Neural cell (in vitro differentiated cells): ENCODE data around the gene MAP3K20. TPM values are rescaled to one million over a fixed set of nuclear protein-coding genes. Genes with fewer than 3 reads are reported as not detected.

Experiments used
- H2AFZ ChIP-seq: fragments of 200-600, 300-800 bp; sonication (generic), shearing (Covaris generic); 2 replicates; pipeline ENCODE4 v1.6.0; 2014; ENCODE audit warnings: low read depth, mild to moderate bottlenecking, antibody characterized with exemption, low read length, moderate library complexity
- H3F3A ChIP-seq: fragments of 200-600 bp; shearing (Covaris generic); 2 replicates; pipeline ENCODE4 v1.6.1; 2016; ENCODE audit warnings: mild to moderate bottlenecking, moderate library complexity, mixed read lengths, antibody characterized with exemption, low read length; ENCODE audit not compliant: insufficient read depth, poor library complexity, severe bottlenecking
- H3K27ac ChIP-seq: fragments of 200-600, 300-800 bp; sonication (generic), shearing (Covaris generic); 2 replicates; pipeline ENCODE4 v1.5.1; 2014; ENCODE audit warnings: mild to moderate bottlenecking, low read length, moderate library complexity
- H3K27me3 ChIP-seq: fragments of 300-800, 200-600 bp; sonication (generic), shearing (Covaris generic); 2 replicates; pipeline ENCODE4 v1.6.0; 2014; ENCODE audit warnings: mild to moderate bottlenecking, low read depth, low read length, moderate library complexity; ENCODE audit not compliant: insufficient read depth
- H3K36me3 ChIP-seq: fragments of 300-800, 200-600 bp; sonication (generic), shearing (Covaris generic); 2 replicates; pipeline ENCODE4 v1.5.1; 2014; ENCODE audit warnings: mild to moderate bottlenecking, antibody characterized with exemption, low read length, moderate library complexity; ENCODE audit not compliant: insufficient read depth
- H3K4me2 ChIP-seq: fragments of 300-800, 200-600 bp; sonication (generic), shearing (Covaris generic); 2 replicates; pipeline ENCODE4 v1.6.0; 2014; ENCODE audit warnings: mild to moderate bottlenecking, low read length
- H3K4me3 ChIP-seq: fragments of 300-800, 200-600 bp; sonication (generic), shearing (Covaris generic); 2 replicates; pipeline ENCODE4 v1.5.1; 2014; ENCODE audit warnings: mild to moderate bottlenecking, low read length, moderate library complexity
- H3K79me2 ChIP-seq: fragments of 200-600 bp; shearing (Covaris generic); replicated peaks from 2 replicates; pipeline ENCODE4 v1.6.0; 2014; ENCODE audit warnings: mild to moderate bottlenecking, low read length, moderate library complexity; ENCODE audit not compliant: insufficient read depth
- H3K9ac ChIP-seq: fragments of 300-800, 200-600 bp; sonication (generic), shearing (Covaris generic); 2 replicates; pipeline ENCODE4 v1.6.1; 2016; ENCODE audit warnings: mild to moderate bottlenecking, low read length, mixed read lengths
- H3K9me2 ChIP-seq: fragments of 200-600 bp; shearing (Covaris generic); 2 replicates; pipeline ENCODE4 v1.6.1; 2016; ENCODE audit warnings: mild to moderate bottlenecking, low read length, mixed read lengths; ENCODE audit not compliant: insufficient read depth
- H3K9me3 ChIP-seq: fragments of 200-600, 300-800 bp; sonication (generic), shearing (Covaris generic); 2 replicates; pipeline ENCODE4 v1.6.1; 2016; ENCODE audit warnings: mild to moderate bottlenecking, mixed run types, low read length, moderate library complexity, mixed read lengths
- H4K20me1 ChIP-seq: fragments of 200-600 bp; shearing (Covaris generic); 2 replicates; pipeline ENCODE4 v1.6.1; 2016; ENCODE audit warnings: mild to moderate bottlenecking, mixed run types; ENCODE audit not compliant: insufficient read depth
- EP300 ChIP-seq: fragments of 450-650 bp; conservative IDR thresholded peaks from 2 replicates; pipeline ENCODE4 v1.6.1; 2014; ENCODE audit warnings: antibody characterized with exemption, mild to moderate bottlenecking, moderate library complexity; ENCODE audit not compliant: poor library complexity, severe bottlenecking
- EZH2 ChIP-seq: fragments of 200-600, 300-800 bp; shearing (Covaris generic), sonication (generic); IDR thresholded peaks from 2 replicates; pipeline ENCODE4 v1.6.1; 2014; ENCODE audit warnings: antibody characterized with exemption, low read length, borderline replicate concordance, mild to moderate bottlenecking; ENCODE audit not compliant: insufficient read depth, poor library complexity, severe bottlenecking
- MXI1 ChIP-seq: fragments of 450-650 bp; conservative IDR thresholded peaks from 2 replicates; pipeline ENCODE4 v1.6.1; 2014; ENCODE audit warnings: antibody characterized with exemption, mild to moderate bottlenecking; ENCODE audit not compliant: poor library complexity, severe bottlenecking
- POLR2AphosphoS5 ChIP-seq: IDR thresholded peaks from 2 replicates; pipeline ENCODE4 v1.6.1; 2012
- RAD21 ChIP-seq: fragments of 450-650 bp; conservative IDR thresholded peaks from 2 replicates; pipeline ENCODE4 v1.6.1; 2014; ENCODE audit warnings: antibody characterized with exemption, mild to moderate bottlenecking, moderate library complexity
- REST ChIP-seq: IDR thresholded peaks from 2 replicates; pipeline ENCODE4 v1.6.1; 2012; ENCODE audit warnings: borderline replicate concordance
- SMC3 ChIP-seq: fragments of 450-650 bp; conservative IDR thresholded peaks from 2 replicates; pipeline ENCODE4 v1.6.1; 2014; ENCODE audit warnings: antibody characterized with exemption, mild to moderate bottlenecking, moderate library complexity; ENCODE audit not compliant: poor library complexity
- TAF1 ChIP-seq: IDR thresholded peaks from 2 replicates; pipeline ENCODE4 v1.6.1; 2012; ENCODE audit warnings: low read depth
- polyA plus RNA-seq: library from polyadenylated mRNA; depleted of rRNA; stranded (reverse); fragments of >200 nt; gene quantifications from 2 replicates; pipeline ENCODE4 v1.2.3, GENCODE V29; 2014
- TF ChIP-seq, protein P1 (sequence below): fragments of 450-650 bp; IDR thresholded peaks from 2 replicates; pipeline ENCODE4 v1.5.1; 2014; ENCODE audit warnings: antibody characterized with exemption, mild to moderate bottlenecking, moderate library complexity; ENCODE audit not compliant: poor library complexity, severe bottlenecking

Gene MAP3K20
- polyA plus RNA-seq, 1 donor from 2014 or later, result 0.48 TPM

GRCh38 chr2:173099804-173100203 is 24.2 kb downstream of the MAP3K20 start:
- H3K4me2 ChIP-seq, result no peak overlapping the region
- no peaks in the 10 kb centered on the region for H3K9me2 ChIP-seq
- no peaks in the 10 kb centered on the region for H3F3A ChIP-seq
- no peaks in the 10 kb centered on the region for H3K36me3 ChIP-seq
- H3K27ac ChIP-seq, result no peak overlapping the region
- no peak overlapping the region for H2AFZ ChIP-seq
- TF ChIP-seq EP300 (no peak), MXI1 (no peak), SMC3 (no peak), RAD21 (no peak), POLR2AphosphoS5 (no peak), REST (no peak), EZH2 (no peak), TAF1 (no peak)
- TF ChIP-seq, protein P1, sequence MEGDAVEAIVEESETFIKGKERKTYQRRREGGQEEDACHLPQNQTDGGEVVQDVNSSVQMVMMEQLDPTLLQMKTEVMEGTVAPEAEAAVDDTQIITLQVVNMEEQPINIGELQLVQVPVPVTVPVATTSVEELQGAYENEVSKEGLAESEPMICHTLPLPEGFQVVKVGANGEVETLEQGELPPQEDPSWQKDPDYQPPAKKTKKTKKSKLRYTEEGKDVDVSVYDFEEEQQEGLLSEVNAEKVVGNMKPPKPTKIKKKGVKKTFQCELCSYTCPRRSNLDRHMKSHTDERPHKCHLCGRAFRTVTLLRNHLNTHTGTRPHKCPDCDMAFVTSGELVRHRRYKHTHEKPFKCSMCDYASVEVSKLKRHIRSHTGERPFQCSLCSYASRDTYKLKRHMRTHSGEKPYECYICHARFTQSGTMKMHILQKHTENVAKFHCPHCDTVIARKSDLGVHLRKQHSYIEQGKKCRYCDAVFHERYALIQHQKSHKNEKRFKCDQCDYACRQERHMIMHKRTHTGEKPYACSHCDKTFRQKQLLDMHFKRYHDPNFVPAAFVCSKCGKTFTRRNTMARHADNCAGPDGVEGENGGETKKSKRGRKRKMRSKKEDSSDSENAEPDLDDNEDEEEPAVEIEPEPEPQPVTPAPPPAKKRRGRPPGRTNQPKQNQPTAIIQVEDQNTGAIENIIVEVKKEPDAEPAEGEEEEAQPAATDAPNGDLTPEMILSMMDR, result no peak
- no peaks in the 10 kb centered on the region for H4K20me1 ChIP-seq
- no peak overlapping the region for H3K9ac ChIP-seq
- H3K9me3 ChIP-seq, result no peaks in the 10 kb centered on the region
- H3K27me3 ChIP-seq, result no peaks in the 10 kb centered on the region
- no peak overlapping the region for H3K4me3 ChIP-seq
- H3K79me2 ChIP-seq, result no peaks in the 10 kb centered on the region

- H3K27me3 ChIP-seq, result no peaks in the 10 kb centered on the region
These were observed 26.0 kb downstream of the MAP3K20 start for GRCh38 chr2:173101687-173102086.

More at GRCh38 chr2:173101687-173102086, 26.0 kb downstream of the MAP3K20 start:
- no peak overlapping the region for H3K4me3 ChIP-seq
- TF ChIP-seq EZH2 (no peak), POLR2AphosphoS5 (no peak), TAF1 (no peak), RAD21 (no peak), MXI1 (no peak), REST (no peak)
- TF ChIP-seq, protein P1, result no peak
- no peak overlapping the region for H2AFZ ChIP-seq
- no peaks in the 10 kb centered on the region for H3K36me3 ChIP-seq
- H3F3A ChIP-seq, result no peaks in the 10 kb centered on the region
- no peaks in the 10 kb centered on the region for H4K20me1 ChIP-seq
- H3K9me3 ChIP-seq, result no peaks in the 10 kb centered on the region
- no peak overlapping the region for H3K27ac ChIP-seq
- H3K79me2 ChIP-seq, result no peaks in the 10 kb centered on the region
- H3K9me2 ChIP-seq, result no peaks in the 10 kb centered on the region
- H3K4me2 ChIP-seq, result no peak overlapping the region
- H3K9ac ChIP-seq, result no peak overlapping the region
